Measurements from ENCODE around the gene ECI2. TPM values are rescaled to one million over a fixed set of nuclear protein-coding genes. Genes with fewer than 3 reads are reported as not detected.

ECI2 gene
- total and polyA plus RNA-seq, 2 experiments from 2014 or later, result 63.7 to 102 TPM

- Histone ChIP-seq H3K4me2 (no peak overlapping the region), H4K20me1 (replicated peaks; ENCODE audit: insufficient read depth) (no peaks in the 10 kb centered on the region; the same call in 1 of the 2 replicates), H3K27me3 (ENCODE audit: insufficient read depth) (no peaks in the 10 kb centered on the region), H3K9me2 (ENCODE audit: insufficient read depth) (no peaks in the 10 kb centered on the region), H3K4me1 (ENCODE audit: insufficient read depth) (no peaks in the 10 kb centered on the region), H3K36me3 (ENCODE audit: insufficient read depth) (peaks cover 14% of the 10 kb centered on the region; the same call in 1 of the 2 replicates), H3F3A (replicated peaks; ENCODE audit: low read depth) (no peaks in the 10 kb centered on the region), H2AFZ (no peak overlapping the region), H3K79me2 (replicated peaks; ENCODE audit: insufficient read depth) (no peaks in the 10 kb centered on the region), H3K27ac (ENCODE audit: low read depth) (no peak overlapping the region), H3K4me3 (no peak overlapping the region)
- no peak for TF ChIP-seq REST (IDR thresholded peaks at IDR 0.05; ENCODE audit: unreplicated experiment)
- no peak for TF ChIP-seq JUNB (IDR thresholded peaks at IDR 0.05; ENCODE audit: unreplicated experiment)
- no peak for TF ChIP-seq ZNF331 (CRISPR knock-in tag; IDR thresholded peaks at IDR 0.05; ENCODE audit: low read depth)
- no peak for TF ChIP-seq STAT1 (IDR thresholded peaks at IDR 0.05; ENCODE audit: unreplicated experiment)
- TF ChIP-seq NANOG (IDR thresholded peaks at IDR 0.05; ENCODE audit: borderline replicate concordance), result no peak
- no peak for TF ChIP-seq ZNF114 (CRISPR knock-in tag; IDR thresholded peaks at IDR 0.05)
- no peak for TF ChIP-seq CTCF (conservative IDR thresholded peaks at IDR 0.05; ENCODE audit: low read depth in 2 of 2)
- no peak for TF ChIP-seq POLR2AphosphoS5 (IDR thresholded peaks at IDR 0.05; ENCODE audit: low read depth)
- no peak for TF ChIP-seq EZH2phosphoT487 (IDR thresholded peaks at IDR 0.05; ENCODE audit: unreplicated experiment)
- no peak for TF ChIP-seq ZNF462 (CRISPR knock-in tag; IDR thresholded peaks at IDR 0.05)
- Mint-ChIP-seq H3K27ac (no peak overlapping the region), H3K4me3 (no peak overlapping the region), H3K27me3 (ENCODE audit: insufficient read depth, low read depth, poor library complexity) (no peaks in the 10 kb centered on the region), H3K9me3 (no peaks in the 10 kb centered on the region), H3K36me3 (ENCODE audit: low read depth) (peaks cover 22% of the 10 kb centered on the region; the same call in 2 of the 3 replicates), H3K4me1 (no peaks in the 10 kb centered on the region)
- ATAC-seq (peak; percentile 60), DNase-seq (ENCODE audit: low spot score) (no peak)
These were observed 21.3 kb downstream of the ECI2 start for GRCh38 chr6:4114123-4114522.

Data from GM23338 (cell line).